AG09309 (cell line): Measurements from ENCODE around the gene SERTAD4.
A peak's percentile ranks its signal among the peaks of the same experiment; 100 is the strongest.

ENCODE experiments used
- DNase-seq: peaks from one replicate; pipeline ENCODE4 v3.0.0-alpha.2; 2010; ENCODE audit warnings: low read depth
- H3K4me3 ChIP-seq: 2 replicates; pipeline ENCODE4 v1.5.1; 2011; ENCODE audit warnings: mild to moderate bottlenecking, low read depth, low read length, moderate library complexity; ENCODE audit not compliant: control insufficient read depth
- TF ChIP-seq, protein P1 (sequence below): IDR thresholded peaks from 2 replicates; pipeline ENCODE4 v1.5.1; 2011; ENCODE audit warnings: mild to moderate bottlenecking, low read depth, low read length, inconsistent platforms; ENCODE audit not compliant: insufficient read depth, control insufficient read depth; ENCODE audit errors: missing control alignments

The SERTAD4 gene

DNA sequence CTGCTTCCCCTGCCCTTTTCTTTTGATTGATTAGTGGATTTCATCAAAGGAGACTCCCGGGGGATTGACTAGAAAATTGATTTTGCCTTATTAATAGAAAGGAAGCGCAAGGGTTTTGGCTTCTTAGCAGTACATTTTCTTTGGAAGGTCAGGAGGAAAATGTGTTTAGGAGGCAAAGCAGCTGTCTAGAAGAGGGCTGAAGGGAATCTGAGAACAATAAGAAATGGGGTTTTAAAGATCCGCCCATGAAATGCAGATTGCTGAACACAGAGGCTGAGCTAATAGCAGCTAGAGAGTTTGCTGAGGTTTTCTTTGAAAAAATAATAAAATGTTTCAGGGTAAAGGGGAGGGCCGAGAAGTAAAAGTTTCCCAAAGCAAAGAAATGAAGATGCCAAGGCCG lies 4.9 kb downstream of the SERTAD4 start:
- no peak for DNase-seq
- no peak overlapping the region for H3K4me3 ChIP-seq
- TF ChIP-seq, protein P1, sequence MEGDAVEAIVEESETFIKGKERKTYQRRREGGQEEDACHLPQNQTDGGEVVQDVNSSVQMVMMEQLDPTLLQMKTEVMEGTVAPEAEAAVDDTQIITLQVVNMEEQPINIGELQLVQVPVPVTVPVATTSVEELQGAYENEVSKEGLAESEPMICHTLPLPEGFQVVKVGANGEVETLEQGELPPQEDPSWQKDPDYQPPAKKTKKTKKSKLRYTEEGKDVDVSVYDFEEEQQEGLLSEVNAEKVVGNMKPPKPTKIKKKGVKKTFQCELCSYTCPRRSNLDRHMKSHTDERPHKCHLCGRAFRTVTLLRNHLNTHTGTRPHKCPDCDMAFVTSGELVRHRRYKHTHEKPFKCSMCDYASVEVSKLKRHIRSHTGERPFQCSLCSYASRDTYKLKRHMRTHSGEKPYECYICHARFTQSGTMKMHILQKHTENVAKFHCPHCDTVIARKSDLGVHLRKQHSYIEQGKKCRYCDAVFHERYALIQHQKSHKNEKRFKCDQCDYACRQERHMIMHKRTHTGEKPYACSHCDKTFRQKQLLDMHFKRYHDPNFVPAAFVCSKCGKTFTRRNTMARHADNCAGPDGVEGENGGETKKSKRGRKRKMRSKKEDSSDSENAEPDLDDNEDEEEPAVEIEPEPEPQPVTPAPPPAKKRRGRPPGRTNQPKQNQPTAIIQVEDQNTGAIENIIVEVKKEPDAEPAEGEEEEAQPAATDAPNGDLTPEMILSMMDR: no peak

GRCh38 chr1:210237981-210238380 lies 5.4 kb downstream of the SERTAD4 start:
- TF ChIP-seq, protein P1: no peak
- DNase-seq: no peak
- no peak overlapping the region for H3K4me3 ChIP-seq

- DNase-seq: peak; percentile 57
- no peak overlapping the region for H3K4me3 ChIP-seq
- TF ChIP-seq, protein P1: peak; percentile 70
These were observed 6.9 kb downstream of the SERTAD4 start for GRCh38 chr1:210239349-210240111.

DNA sequence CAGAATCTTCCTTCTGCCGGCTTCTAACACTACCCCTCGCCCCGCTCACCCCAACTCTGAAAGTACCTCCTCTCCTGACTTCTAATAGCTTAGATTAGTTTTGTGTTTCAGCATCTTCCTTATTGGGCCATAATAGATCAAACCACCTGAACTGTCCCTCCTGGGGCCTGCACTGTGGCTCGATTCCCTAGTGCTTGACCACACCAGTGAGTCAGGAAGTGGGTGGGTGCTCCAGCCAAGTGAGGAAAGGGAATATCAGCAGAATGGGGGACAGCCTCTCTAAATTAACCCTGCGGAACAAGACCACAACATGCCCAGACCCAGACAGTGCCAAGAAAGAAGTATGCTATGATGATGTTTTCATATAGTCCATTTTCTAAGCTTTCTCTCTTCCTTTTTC lies 8.5 kb downstream of the SERTAD4 start:
- TF ChIP-seq, protein P1: no peak
- H3K4me3 ChIP-seq: no peak overlapping the region
- DNase-seq: no peak

DNA sequence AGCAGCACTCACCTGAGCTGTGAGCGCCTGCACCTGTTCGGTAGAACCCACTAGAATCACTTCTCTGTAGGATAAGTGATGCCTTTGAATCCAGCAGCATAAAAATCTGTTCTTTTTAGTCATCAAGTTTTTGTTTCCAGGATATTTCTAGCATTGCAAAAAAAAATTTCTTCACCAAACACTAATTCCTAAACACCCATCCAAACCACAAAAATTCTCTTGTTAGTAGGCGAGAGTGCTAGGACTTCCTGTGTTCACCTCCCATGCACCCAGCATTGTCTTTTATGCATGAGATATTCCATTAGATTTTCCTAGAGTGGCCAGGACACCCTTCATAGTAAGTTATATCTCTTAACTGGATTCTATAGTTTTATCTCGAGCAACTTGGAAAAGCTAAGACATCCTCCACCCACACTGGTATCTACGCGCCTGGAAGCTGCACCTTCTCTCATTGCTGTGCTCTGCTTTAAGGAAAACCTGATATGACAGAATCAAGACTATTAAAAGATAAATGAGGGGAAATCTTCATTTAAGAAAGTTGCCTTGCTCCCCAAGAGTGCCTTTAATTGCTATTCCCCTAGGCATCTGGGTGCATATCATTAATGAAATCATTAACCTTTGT lies 12.3 kb downstream of the SERTAD4 start:
- no peak overlapping the region for H3K4me3 ChIP-seq
- TF ChIP-seq, protein P1: no peak
- DNase-seq: no peak

DNA sequence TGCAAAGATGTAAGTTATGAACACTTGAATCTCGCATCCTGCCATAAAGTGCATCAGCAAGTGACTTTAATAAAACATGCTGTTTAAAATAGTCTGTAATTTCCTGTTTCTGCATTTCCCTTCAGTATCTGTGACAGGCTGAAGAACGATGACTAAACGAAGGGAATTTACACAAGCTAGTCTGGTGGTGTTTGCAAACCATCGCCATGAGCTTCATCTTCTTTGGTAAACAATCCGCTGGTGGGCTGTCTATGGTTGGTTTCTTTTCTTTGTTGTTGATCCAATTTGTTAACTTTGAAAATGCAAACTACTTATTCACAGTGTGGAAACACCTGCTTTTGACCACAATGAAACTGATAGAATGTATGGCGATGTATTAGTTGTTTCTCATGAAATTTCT lies 13.9 kb downstream of the SERTAD4 start:
- TF ChIP-seq, protein P1: no peak
- H3K4me3 ChIP-seq: no peak overlapping the region
- DNase-seq: no peak
